Naive thymus-derived CD4-positive, alpha-beta T cell (primary cell): ENCODE data around the gene MED15. TPM values are rescaled to one million over a fixed set of nuclear protein-coding genes. Genes with fewer than 3 reads are reported as not detected.
A peak's percentile ranks its signal among the peaks of the same experiment; 100 is the strongest.
"Not testable (repeated sequence)": the region's sequence is repeated elsewhere in the genome, so short reads cannot be mapped to it uniquely, and the experiment has no call there.

ENCODE experiments used
- ATAC-seq: fragments of 150-1000 bp; cut with Tn5 transposase; 2 replicates; pipeline ENCODE4 v1.10.0; 2021; ENCODE audit warnings: mild to moderate bottlenecking, moderate library complexity
- CTCF ChIA-PET: fragments of 350-600 bp; sonication (Branson Sonifier 250); formaldehyde crosslinking; loops from one replicate; lab custom pipeline; 2021; ENCODE audit warnings: antibody characterized with exemption; lab: Charles Lee
- POLR2A ChIA-PET: fragments of 350-600 bp; sonication (Branson Sonifier 250); formaldehyde crosslinking; loops from one replicate; lab custom pipeline; 2021; ENCODE audit warnings: antibody characterized with exemption, inconsistent platforms; lab: Charles Lee
- DNase-seq, 9 donors: peaks; one replicate each; pipeline versions ENCODE4 v3.0.0 to v3.0.0-alpha.2; 2020 to 2022; ENCODE audit warnings: mixed read lengths in 1 of 9
- H3K27ac ChIP-seq: one replicate; pipeline ENCODE4 v1.7.0; 2013; ENCODE audit warnings: mild to moderate bottlenecking, low read depth, low read length, moderate library complexity
- H3K27me3 ChIP-seq, 2 donors: one replicate each; pipeline ENCODE4 v1.7.0; 2013; ENCODE audit warnings: low read length in 2 of 2, mild to moderate bottlenecking in 2 of 2, moderate library complexity in 2 of 2; ENCODE audit not compliant: control insufficient read depth in 2 of 2, insufficient read depth in 2 of 2
- H3K36me3 ChIP-seq, 3 experiments: 1 replicate in 2 of 3; 2 replicates in 1 of 3; pipeline ENCODE4 v1.7.0; 2013; ENCODE audit warnings: low read length in 3 of 3, mild to moderate bottlenecking in 3 of 3, moderate library complexity in 1 of 3; ENCODE audit not compliant: insufficient read depth in 3 of 3, control insufficient read depth in 2 of 3
- H3K4me1 ChIP-seq, 2 donors: one replicate each; pipeline ENCODE4 v1.7.0; 2013; ENCODE audit warnings: low read length in 2 of 2, mild to moderate bottlenecking in 2 of 2, moderate library complexity in 1 of 2; ENCODE audit not compliant: control insufficient read depth in 2 of 2, insufficient read depth in 2 of 2
- H3K4me3 ChIP-seq: 2 replicates; pipeline ENCODE4 v1.7.0; 2013; ENCODE audit warnings: mild to moderate bottlenecking, low read length
- H3K9me3 ChIP-seq, 3 experiments: 1 replicate in 2 of 3; 2 replicates in 1 of 3; pipeline ENCODE4 v1.7.0; 2013; ENCODE audit warnings: low read length in 3 of 3; ENCODE audit not compliant: control insufficient read depth in 2 of 3
- H3K27ac Mint-ChIP-seq, 9 donors: one replicate each; pipeline ENCODE4 v1.8.0; 2020 to 2022; ENCODE audit warnings: mixed read lengths in 9 of 9, mild to moderate bottlenecking in 8 of 9, moderate library complexity in 5 of 9, inconsistent platforms in 2 of 9
- H3K27me3 Mint-ChIP-seq, 5 donors: one replicate each; pipeline ENCODE4 v1.8.0; 2021 to 2022; ENCODE audit warnings: mixed read lengths in 5 of 5, mild to moderate bottlenecking in 1 of 5
- H3K36me3 Mint-ChIP-seq, 5 donors: one replicate each; pipeline ENCODE4 v1.8.0; 2020 to 2022; ENCODE audit warnings: mixed read lengths in 5 of 5, mild to moderate bottlenecking in 3 of 5, inconsistent platforms in 1 of 5
- H3K4me1 Mint-ChIP-seq, 7 donors: one replicate each; pipeline ENCODE4 v1.8.0; 2020 to 2022; ENCODE audit warnings: mixed read lengths in 7 of 7, mild to moderate bottlenecking in 3 of 7, inconsistent platforms in 1 of 7
- H3K4me3 Mint-ChIP-seq, 10 donors: one replicate each; pipeline ENCODE4 v1.8.0; 2020 to 2022; ENCODE audit warnings: mild to moderate bottlenecking in 10 of 10, mixed read lengths in 10 of 10, moderate library complexity in 6 of 10, inconsistent platforms in 2 of 10
- H3K9me3 Mint-ChIP-seq, 11 donors: one replicate each; pipeline ENCODE4 v1.8.0; 2020 to 2022; ENCODE audit warnings: mixed read lengths in 11 of 11, mild to moderate bottlenecking in 4 of 11, inconsistent platforms in 1 of 11, moderate library complexity in 1 of 11
- intact Hi-C, 2 donors: fragments of 100-400 bp; cut with micrococcal nuclease; formaldehyde crosslinking; loops; one replicate each; pipeline ENCODE4 v1.15.1; 2023
- polyA plus RNA-seq, 2 donors: library from polyadenylated mRNA; unstranded; fragments of 300-500 nt; fragmentation: Illumina TruSeq; gene quantifications; one replicate each; pipeline ENCODE4 v1.2.3, GENCODE V29; 2021
- total RNA-seq, 6 experiments: library from RNA in 5 of 6; stranded (reverse) in 5 of 6; gene quantifications; 1 replicate in 5 of 6; 2 replicates in 1 of 6; pipeline ENCODE4 v1.2.3 and lab custom pipeline; 2021 to 2026

The MED15 gene
- total and polyA plus RNA-seq, 7 experiments from 2014 or later: 24.3 to 235 (median 192) TPM

DNA sequence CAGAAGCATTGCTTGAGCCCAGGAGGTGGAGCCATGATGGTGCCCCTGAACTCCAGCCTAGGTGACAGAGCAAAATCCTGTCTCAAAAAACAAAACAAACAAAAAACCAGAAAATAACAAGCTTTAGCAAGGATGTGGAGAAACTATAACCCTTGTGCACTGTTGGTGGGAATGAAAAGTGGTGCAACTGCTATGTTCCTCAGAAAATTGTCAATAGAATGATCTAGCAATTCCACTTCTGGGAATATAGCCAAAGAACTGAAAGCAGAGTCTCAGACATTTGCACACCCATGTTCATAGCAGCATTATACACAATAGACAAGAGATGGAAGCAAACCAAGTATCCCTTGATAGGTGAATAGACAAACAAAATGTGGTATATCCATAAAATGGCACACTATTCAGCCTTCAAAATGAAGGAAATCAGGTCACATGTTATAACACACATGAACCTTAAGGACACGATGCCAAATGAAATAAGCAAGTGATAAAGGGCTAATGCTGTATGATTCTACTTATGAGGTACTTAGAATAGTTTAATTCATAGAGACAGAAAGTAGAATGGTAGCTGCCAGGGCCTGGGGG is 27.7 kb upstream of the MED15 start:
- Histone ChIP-seq H3K27me3 (no peaks in the 10 kb centered on the region), H3K36me3 (peaks cover 0 to 10% (median 0%) of the 10 kb centered on the region in 3 experiments), H3K9me3 (no peaks in the 10 kb centered on the region), H3K27ac (no peak overlapping the region), H3K4me1 (peaks cover 0 to 12% of the 10 kb centered on the region in 2 donors), H3K4me3 (no peak overlapping the region)
- Mint-ChIP-seq H3K27me3 (no peaks in the 10 kb centered on the region), H3K36me3 (peaks cover 4 to 28% (median 16%) of the 10 kb centered on the region in 5 donors), H3K4me1 (peaks cover 12 to 40% (median 31%) of the 10 kb centered on the region in 7 donors), H3K4me3 (no peak overlapping the region), H3K9me3 (no peaks in the 10 kb centered on the region), H3K27ac (peak overlapping the region in 2 of 9 donors; percentile 51 to 66)
- ATAC-seq (no peak), DNase-seq (no peak)
- intact Hi-C loops: no loop called here
- POLR2A ChIA-PET: no interaction called here
- CTCF ChIA-PET: no interaction called here

DNA sequence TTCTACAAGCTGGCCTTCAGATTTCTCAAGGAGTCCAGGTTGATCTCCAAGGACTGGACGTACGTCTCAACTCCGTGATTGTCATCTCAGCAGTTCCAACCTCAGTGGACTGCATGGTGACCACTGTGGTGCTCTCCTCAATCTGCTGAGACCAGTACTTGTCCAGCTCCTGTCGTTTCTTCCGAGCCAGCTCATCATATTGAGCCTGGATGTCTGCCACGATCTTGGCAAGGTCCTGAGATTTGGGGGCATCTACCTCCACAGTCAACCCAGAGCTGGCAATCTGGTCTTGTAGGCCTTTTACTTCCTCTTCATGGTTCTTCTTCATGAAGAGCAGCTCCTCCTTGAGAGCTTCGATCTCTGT is 24.3 kb upstream of the MED15 start:
- POLR2A ChIA-PET: interaction anchor here (0.9 to 2.2 kb wide), 3 partner anchors 10 to 103 kb away, joined by 4 to 11 read pairs (median 5); no protein-coding TSS in a partner anchor
- H3K9me3 ChIP-seq, H3K4me1 ChIP-seq, ATAC-seq, H3K9me3 Mint-ChIP-seq, H3K27me3 ChIP-seq, H3K4me3 Mint-ChIP-seq, H3K4me3 ChIP-seq, DNase-seq, H3K27me3 Mint-ChIP-seq, intact Hi-C loops, H3K27ac ChIP-seq: not testable (repeated sequence)
- H3K36me3 ChIP-seq: peaks cover 0 to 17% (median 0%) of the 10 kb centered on the region in 3 experiments
- H3K36me3 Mint-ChIP-seq: peaks cover 8 to 37% (median 23%) of the 10 kb centered on the region in 5 donors
- peak overlapping the region in 1 of 9 donors; percentile 59 for H3K27ac Mint-ChIP-seq
- CTCF ChIA-PET: interaction anchor here (1.6 kb wide), 1 partner anchor 14 kb away, joined by 4 read pairs; no protein-coding TSS in a partner anchor
- peaks cover 7 to 35% (median 22%) of the 10 kb centered on the region in 7 donors for H3K4me1 Mint-ChIP-seq

DNA sequence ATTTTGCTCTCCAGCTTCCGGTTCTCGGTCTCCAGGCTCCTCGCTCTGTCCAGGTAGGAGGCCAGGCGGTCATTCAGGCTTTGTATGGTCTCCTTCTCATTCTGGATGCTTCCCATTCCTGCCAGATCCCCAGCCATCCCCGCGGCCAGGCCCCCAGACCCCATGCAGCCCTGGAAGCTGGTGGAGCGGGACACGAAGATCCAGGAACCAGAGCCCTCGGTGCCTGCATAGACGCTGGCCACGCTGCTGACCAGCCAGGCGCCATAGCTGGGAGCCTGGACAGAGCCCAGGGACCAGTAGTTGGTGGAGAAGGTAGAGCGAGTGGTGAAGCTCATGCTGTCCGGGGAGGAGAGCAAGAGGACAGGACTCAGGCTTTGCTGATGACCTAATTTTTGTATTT is 23.6 kb upstream of the MED15 start:
- Histone ChIP-seq H3K4me1 (no peaks in the 10 kb centered on the region), H3K9me3 (no peaks in the 10 kb centered on the region), H3K27ac (no peak overlapping the region), H3K4me3 (no peak overlapping the region), H3K27me3 (no peaks in the 10 kb centered on the region), H3K36me3 (peaks cover 0 to 24% (median 0%) of the 10 kb centered on the region in 3 experiments)
- POLR2A ChIA-PET: interaction anchor here (0.9 to 2.2 kb wide), 2 partner anchors 10 to 20 kb away, joined by 4 to 11 read pairs; no protein-coding TSS in a partner anchor
- H3K27ac Mint-ChIP-seq: no peak overlapping the region
- H3K4me3 Mint-ChIP-seq: no peak overlapping the region
- CTCF ChIA-PET: no interaction called here
- H3K36me3 Mint-ChIP-seq: peaks cover 12 to 39% (median 23%) of the 10 kb centered on the region in 5 donors
- DNase-seq: no peak
- peaks cover 8 to 39% (median 28%) of the 10 kb centered on the region in 7 donors for H3K4me1 Mint-ChIP-seq
- H3K27me3 Mint-ChIP-seq: no peaks in the 10 kb centered on the region
- H3K9me3 Mint-ChIP-seq: no peaks in the 10 kb centered on the region
- intact Hi-C loops: no loop called here
- ATAC-seq: no peak

GRCh38 chr22:20484948-20485683 is 22.3 kb upstream of the MED15 start:
- Mint-ChIP-seq H3K36me3 (peaks cover 8 to 42% (median 17%) of the 10 kb centered on the region in 5 donors), H3K27ac (peak overlapping the region in 1 of 9 donors; percentile 66), H3K27me3 (no peaks in the 10 kb centered on the region), H3K4me1 (peaks cover 15 to 46% (median 35%) of the 10 kb centered on the region in 7 donors), H3K9me3 (no peaks in the 10 kb centered on the region), H3K4me3 (no peak overlapping the region)
- H3K27me3 ChIP-seq: no peaks in the 10 kb centered on the region
- no peak overlapping the region for H3K4me3 ChIP-seq
- ChIA-PET CTCF (interaction anchor here (1.0 kb wide), 1 partner anchor 16 kb away, joined by 3 read pairs; no protein-coding TSS in a partner anchor), POLR2A (interaction anchor here (0.9 to 1.1 kb wide), 2 partner anchors 20 to 21 kb away, joined by 3 to 6 read pairs; no protein-coding TSS in a partner anchor)
- H3K9me3 ChIP-seq: no peaks in the 10 kb centered on the region
- peaks cover 0 to 26% (median 0%) of the 10 kb centered on the region in 3 experiments for H3K36me3 ChIP-seq
- intact Hi-C loops: no loop called here
- no peak overlapping the region for H3K27ac ChIP-seq
- H3K4me1 ChIP-seq: peaks cover 0 to 4% of the 10 kb centered on the region in 2 donors
- DNase-seq: no peak
- no peak for ATAC-seq

GRCh38 chr22:20486229-20486628 is 21.2 kb upstream of the MED15 start:
- H3K36me3 Mint-ChIP-seq: peaks cover 8 to 40% (median 17%) of the 10 kb centered on the region in 5 donors
- Histone ChIP-seq H3K9me3 (no peaks in the 10 kb centered on the region), H3K4me3 (no peak overlapping the region), H3K4me1 (peaks cover 6 to 15% of the 10 kb centered on the region in 2 donors), H3K27ac (no peak overlapping the region), H3K36me3 (peaks cover 0 to 26% (median 0%) of the 10 kb centered on the region in 3 experiments), H3K27me3 (no peaks in the 10 kb centered on the region)
- ChIA-PET POLR2A (interaction anchor here (0.9 kb wide), 1 partner anchor 21 kb away, joined by 3 read pairs; no protein-coding TSS in a partner anchor), CTCF (interaction anchor here (0.7 kb wide), 1 partner anchor 50 kb away, joined by 3 read pairs; no protein-coding TSS in a partner anchor)
- H3K4me3 Mint-ChIP-seq: no peak overlapping the region
- intact Hi-C loops: no loop called here
- ATAC-seq: no peak
- no peaks in the 10 kb centered on the region for H3K9me3 Mint-ChIP-seq
- H3K27ac Mint-ChIP-seq: peak overlapping the region in 4 of 9 donors; percentile 10 to 82 (median 66)
- no peak for DNase-seq
- peaks cover 24 to 55% (median 45%) of the 10 kb centered on the region in 7 donors for H3K4me1 Mint-ChIP-seq
- no peaks in the 10 kb centered on the region for H3K27me3 Mint-ChIP-seq

GRCh38 chr22:20487715-20488114 is 19.7 kb upstream of the MED15 start:
- Mint-ChIP-seq H3K4me3 (no peak overlapping the region), H3K4me1 (peaks cover 31 to 70% (median 59%) of the 10 kb centered on the region in 7 donors), H3K27me3 (no peaks in the 10 kb centered on the region), H3K27ac (peak overlapping the region in 4 of 9 donors; percentile 4 to 74 (median 63)), H3K36me3 (peaks cover 8 to 38% (median 19%) of the 10 kb centered on the region in 5 donors), H3K9me3 (no peaks in the 10 kb centered on the region)
- Histone ChIP-seq H3K27ac (no peak overlapping the region), H3K9me3 (no peaks in the 10 kb centered on the region), H3K36me3 (peaks cover 0 to 25% (median 0%) of the 10 kb centered on the region in 3 experiments), H3K4me1 (peaks cover 6 to 30% of the 10 kb centered on the region in 2 donors), H3K4me3 (no peak overlapping the region), H3K27me3 (no peaks in the 10 kb centered on the region)
- POLR2A ChIA-PET: interaction anchor here (1.1 to 2.0 kb wide), 2 partner anchors 23 to 29 kb away, joined by 3 to 11 read pairs; no protein-coding TSS in a partner anchor
- ATAC-seq: no peak
- DNase-seq: no peak
- intact Hi-C loops: no loop called here
- CTCF ChIA-PET: interaction anchor here (0.6 kb wide), 1 partner anchor 20 kb away, joined by 4 read pairs; no protein-coding TSS in a partner anchor
